Esophagus squamous epithelium (tissue), 5 donors: ENCODE data around the gene AK9. TPM values are rescaled to one million over a fixed set of nuclear protein-coding genes. Genes with fewer than 3 reads are reported as not detected.

Experiments used
- DNase-seq: peaks from one replicate; lab custom pipeline; 2025; lab: John Stamatoyannopoulos, UW
- H3K27ac ChIP-seq, 4 donors: fragments of 200-600 bp; sonication (generic); one replicate each; pipeline ENCODE4 v1.5.1; 2016 to 2019; ENCODE audit warnings: mild to moderate bottlenecking in 1 of 4
- H3K27me3 ChIP-seq, 4 donors: fragments of 200-600 bp; sonication (generic); 1 replicate in 3 of 4; 2 replicates in 1 of 4; pipeline versions ENCODE4 v1.5.1 to v1.6.0; 2017 to 2021; ENCODE audit warnings: antibody characterized with exemption in 1 of 4
- H3K36me3 ChIP-seq, 3 donors: fragments of 200-600 bp; sonication (generic); one replicate each; pipeline ENCODE4 v1.5.1; 2016 to 2019
- H3K4me1 ChIP-seq, 3 donors: fragments of 200-600 bp; sonication (generic); one replicate each; pipeline ENCODE4 v1.5.1; 2017 to 2019
- H3K4me3 ChIP-seq, 4 donors: fragments of 200-600 bp; sonication (generic); 1 replicate in 3 of 4; 2 replicates in 1 of 4; pipeline ENCODE4 v1.5.1; 2016 to 2019; ENCODE audit warnings: mild to moderate bottlenecking in 2 of 4, moderate library complexity in 1 of 4
- H3K9me3 ChIP-seq, 3 donors: fragments of 200-600 bp; sonication (generic); one replicate each; pipeline ENCODE4 v1.5.1; 2016 to 2019
- POLR2A ChIP-seq, 4 donors: fragments of 450-650 bp; IDR thresholded peaks; one replicate each; pipeline ENCODE4 v1.6.1; 2017; ENCODE audit warnings: antibody characterized with exemption in 4 of 4, mild to moderate bottlenecking in 4 of 4, moderate library complexity in 3 of 4
- WGBS, 2 donors: methylation state at CpG; one replicate each; pipeline ENCODE4 v1.1.5; 2018; 5-methylcytosine and 5-hydroxymethylcytosine counted together
- intact Hi-C: fragments of 100-400 bp; cut with DNase I; formaldehyde crosslinking; loops from one replicate; pipeline ENCODE4 v1.15.0; 2022
- total RNA-seq, 4 donors: library from RNA; depleted of rRNA; stranded (reverse); fragments of >200 nt; gene quantifications; one replicate each; pipeline ENCODE4 v1.1.0, GENCODE V29; 2016
- TF ChIP-seq, protein P1 (sequence below), 6 experiments: fragments of 450-650 bp in 4 of 6; fragments of 200-600 bp in 2 of 6; sonication (generic) in 2 of 6; IDR thresholded peaks; one replicate each; pipeline ENCODE4 v1.5.1; 2016 to 2019; ENCODE audit warnings: antibody characterized with exemption in 6 of 6, mild to moderate bottlenecking in 4 of 6, moderate library complexity in 4 of 6
- donor health status: DM: yes; HTN: yes; CAD: no.

AK9 gene
- total RNA-seq, 4 donors from 2014 or later, result 2.8 to 9.0 (median 3.2) TPM

DNA sequence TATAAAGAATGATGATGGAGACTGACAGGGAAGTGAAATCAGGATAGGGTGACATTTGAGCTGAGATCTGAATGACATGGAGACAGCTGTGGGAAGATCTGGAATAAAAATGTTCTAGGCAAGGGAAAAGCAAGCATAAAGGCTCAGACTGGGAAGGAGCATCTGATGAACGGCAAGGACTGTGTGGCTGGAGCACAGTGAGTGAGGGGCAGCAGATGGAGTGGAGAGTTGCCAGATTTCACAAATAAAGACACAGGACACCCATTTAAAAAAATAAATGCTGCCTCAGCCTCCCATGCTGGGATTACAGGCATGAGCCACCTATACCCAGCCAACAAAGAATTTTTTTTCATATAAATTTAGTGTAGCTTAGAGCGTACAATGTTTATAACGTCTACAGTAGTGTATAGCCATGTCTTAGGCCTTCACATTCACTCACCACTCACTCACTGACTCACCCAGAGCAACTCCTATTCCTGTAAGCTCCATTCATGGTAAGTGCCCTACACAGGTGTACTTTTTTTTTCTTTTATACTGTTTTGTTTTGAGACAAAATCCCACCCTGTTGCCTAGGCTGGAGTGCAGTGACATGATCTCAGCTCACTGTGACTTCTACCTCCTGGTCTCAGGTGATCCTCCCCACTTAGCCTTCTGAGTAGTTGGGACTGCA lies 205.6 kb downstream of the AK9 start:
- 58 to 65% methylated on average over 3 of the region's 3 CpGs for WGBS, 2 donors
- no peak for DNase-seq

DNA sequence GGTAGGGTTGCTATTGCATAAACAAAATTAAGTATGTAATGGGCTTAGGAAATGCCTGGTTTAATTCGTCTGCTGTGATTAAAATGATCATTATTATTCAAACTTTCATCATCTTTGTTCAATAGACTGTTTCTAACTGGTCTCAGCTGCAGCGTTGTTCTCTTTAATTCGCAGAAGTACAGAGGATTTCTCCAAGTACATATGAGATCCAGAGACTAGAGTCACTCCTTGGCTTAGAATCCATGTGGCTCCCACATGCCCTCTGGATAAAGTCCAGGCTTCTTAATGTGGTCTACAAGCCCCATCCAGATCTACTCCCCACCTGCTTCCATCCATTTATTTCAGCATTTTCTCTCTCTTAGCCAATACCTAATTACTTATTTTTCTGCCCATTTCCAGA lies 206.9 kb downstream of the AK9 start:
- intact Hi-C loops, result no loop called here
- peaks cover 22 to 62% (median 30%) of the 10 kb centered on the region in 3 donors for H3K4me1 ChIP-seq
- H3K27ac ChIP-seq, result peak overlapping the region; percentile 59 to 94 (median 88)
- peaks cover 3 to 19% (median 5%) of the 10 kb centered on the region in 3 donors for H3K36me3 ChIP-seq
- no peaks in the 10 kb centered on the region for H3K27me3 ChIP-seq
- peak overlapping the region in 1 of 4 donors; percentile 99 for H3K4me3 ChIP-seq
- H3K9me3 ChIP-seq, result no peaks in the 10 kb centered on the region
- no peak for DNase-seq
- 46 to 67% methylated on average over 3 of the region's 3 CpGs for WGBS, 2 donors
- TF ChIP-seq POLR2A (IDR thresholded peaks at IDR 0.05), result no peak
- TF ChIP-seq, protein P1, sequence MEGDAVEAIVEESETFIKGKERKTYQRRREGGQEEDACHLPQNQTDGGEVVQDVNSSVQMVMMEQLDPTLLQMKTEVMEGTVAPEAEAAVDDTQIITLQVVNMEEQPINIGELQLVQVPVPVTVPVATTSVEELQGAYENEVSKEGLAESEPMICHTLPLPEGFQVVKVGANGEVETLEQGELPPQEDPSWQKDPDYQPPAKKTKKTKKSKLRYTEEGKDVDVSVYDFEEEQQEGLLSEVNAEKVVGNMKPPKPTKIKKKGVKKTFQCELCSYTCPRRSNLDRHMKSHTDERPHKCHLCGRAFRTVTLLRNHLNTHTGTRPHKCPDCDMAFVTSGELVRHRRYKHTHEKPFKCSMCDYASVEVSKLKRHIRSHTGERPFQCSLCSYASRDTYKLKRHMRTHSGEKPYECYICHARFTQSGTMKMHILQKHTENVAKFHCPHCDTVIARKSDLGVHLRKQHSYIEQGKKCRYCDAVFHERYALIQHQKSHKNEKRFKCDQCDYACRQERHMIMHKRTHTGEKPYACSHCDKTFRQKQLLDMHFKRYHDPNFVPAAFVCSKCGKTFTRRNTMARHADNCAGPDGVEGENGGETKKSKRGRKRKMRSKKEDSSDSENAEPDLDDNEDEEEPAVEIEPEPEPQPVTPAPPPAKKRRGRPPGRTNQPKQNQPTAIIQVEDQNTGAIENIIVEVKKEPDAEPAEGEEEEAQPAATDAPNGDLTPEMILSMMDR (IDR thresholded peaks at IDR 0.05), result no peak

More for the DNA sequence above, 205.6 kb downstream of the AK9 start:
- Histone ChIP-seq H3K4me1 (peaks cover 11 to 49% (median 19%) of the 10 kb centered on the region in 3 donors), H3K27ac (peak overlapping the region in 3 of 4 donors; percentile 6 to 94 (median 58)), H3K36me3 (peaks cover 2 to 14% (median 5%) of the 10 kb centered on the region in 3 donors), H3K27me3 (no peaks in the 10 kb centered on the region), H3K9me3 (no peaks in the 10 kb centered on the region), H3K4me3 (no peak overlapping the region)
- intact Hi-C loops, result no loop called here
- TF ChIP-seq, protein P1 (IDR thresholded peaks at IDR 0.05), result no peak
- TF ChIP-seq POLR2A (IDR thresholded peaks at IDR 0.05), result no peak

DNA sequence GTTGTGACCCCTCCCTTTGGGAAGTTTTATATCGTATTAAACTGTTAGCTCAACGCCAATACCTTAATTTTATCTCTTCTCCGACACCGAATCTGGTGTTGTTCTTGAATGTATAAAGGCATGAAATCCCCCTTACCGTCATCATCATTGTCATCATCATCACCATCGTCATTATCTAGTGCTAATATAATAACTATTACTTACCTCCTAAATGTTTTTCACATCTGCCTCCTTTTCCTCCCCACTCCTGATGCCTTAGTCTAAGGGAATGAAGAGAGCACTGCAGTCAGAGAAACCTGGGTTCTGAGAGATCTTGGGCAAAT lies 207.3 kb downstream of the AK9 start:
- intact Hi-C loops, result no loop called here
- peaks cover 25 to 66% (median 34%) of the 10 kb centered on the region in 3 donors for H3K4me1 ChIP-seq

DNA sequence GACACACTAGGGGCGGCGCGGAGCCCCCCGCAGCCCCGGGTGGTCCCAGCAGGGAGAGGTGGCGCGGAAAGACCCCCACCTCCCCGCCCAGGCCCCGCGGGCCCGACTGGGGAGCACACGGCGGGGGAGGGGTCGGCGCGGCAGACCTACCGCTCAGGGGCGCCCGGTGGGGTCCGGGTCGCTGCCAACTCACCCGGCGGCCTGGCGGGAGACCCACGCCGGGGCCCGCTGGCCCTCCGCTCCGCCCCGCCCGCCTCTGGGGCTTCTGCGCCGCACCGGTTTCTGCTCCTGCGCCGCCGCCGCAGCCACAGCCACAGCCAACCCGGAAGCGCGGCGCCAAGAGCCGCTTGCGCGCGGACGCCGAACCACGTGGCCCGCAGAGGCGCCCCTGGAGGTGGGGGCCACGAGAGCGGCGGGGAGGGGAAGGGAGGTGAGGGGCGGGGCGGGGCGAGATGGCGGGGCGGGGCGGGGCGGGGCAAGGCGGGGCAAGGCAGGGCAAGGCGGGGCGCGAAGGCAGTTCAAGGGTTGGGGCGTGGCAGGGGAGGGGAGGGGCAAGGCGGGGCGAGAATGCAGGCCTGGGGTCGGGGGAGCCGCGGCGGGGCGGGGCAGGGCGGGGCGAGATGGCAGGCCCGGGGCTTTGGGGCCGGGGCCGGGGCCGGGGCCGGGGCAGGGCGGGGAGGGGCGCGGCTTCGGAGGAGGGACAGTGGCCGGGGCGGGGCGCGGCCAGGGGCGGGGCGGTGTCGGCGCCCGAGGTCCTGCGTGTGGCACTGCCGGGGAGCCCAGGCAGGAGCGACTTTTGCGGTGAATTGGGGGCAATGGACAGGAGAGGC lies 207.9 kb downstream of the AK9 start, which contains the start of gene ZBTB24:
TSS of gene ZBTB24 (minus strand) at position 315 of the 830 bp plus-strand sequence. CDS start 1,193 bp downstream, outside the sequence.
- H3K4me1 ChIP-seq, result peaks cover 25 to 72% (median 40%) of the 10 kb centered on the region in 3 donors
- H3K27me3 ChIP-seq, result no peaks in the 10 kb centered on the region
- H3K4me3 ChIP-seq, result peak within 1 kb of the TSS; percentile 66 to 99 (median 92)
- peak within 1 kb of the TSS; percentile 77 to 94 (median 88) for H3K27ac ChIP-seq
- WGBS, 2 donors, result 1% methylated on average over 14 of the region's 97 CpGs; no CpG with 5 or more reads in 1 of the 2 donors
- intact Hi-C loops, result no loop called here
- TF ChIP-seq, protein P1 (IDR thresholded peaks at IDR 0.05), result peak in 1 of 6 experiments; percentile 5
- peak in 2 of 4 donors; percentile 84 to 85 for TF ChIP-seq POLR2A (IDR thresholded peaks at IDR 0.05)
- no peaks in the 10 kb centered on the region for H3K9me3 ChIP-seq
- peak; percentile 70 for DNase-seq
- peaks cover 3 to 23% (median 5%) of the 10 kb centered on the region in 3 donors for H3K36me3 ChIP-seq

More for the DNA sequence above, 207.3 kb downstream of the AK9 start:
- no peak for DNase-seq
- peaks cover 3 to 19% (median 5%) of the 10 kb centered on the region in 3 donors for H3K36me3 ChIP-seq
- H3K9me3 ChIP-seq, result no peaks in the 10 kb centered on the region
- H3K4me3 ChIP-seq, result peak overlapping the region; percentile 19 to 99 (median 75)
- peak overlapping the region; percentile 59 to 94 (median 88) for H3K27ac ChIP-seq
- H3K27me3 ChIP-seq, result no peaks in the 10 kb centered on the region
- WGBS, 2 donors, result 2 to 3% methylated on average over 6 of the region's 6 CpGs
- TF ChIP-seq, protein P1 (IDR thresholded peaks at IDR 0.05), result no peak
- TF ChIP-seq POLR2A (IDR thresholded peaks at IDR 0.05), result no peak
